Sigmoid colon (tissue), 4 donors: ENCODE results near the gene FGF14.

Experiments
- EP300 ChIP-seq, 4 donors: sonication (generic); formaldehyde crosslinking; IDR thresholded peaks; one replicate each; pipeline ENCODE4 v1.6.1; 2017; ENCODE audit warnings: antibody characterized with exemption in 4 of 4
- POLR2A ChIP-seq, 2 donors: fragments of 450-650 bp; IDR thresholded peaks; one replicate each; pipeline ENCODE4 v1.6.1; 2016; ENCODE audit warnings: antibody characterized with exemption in 2 of 2, mild to moderate bottlenecking in 2 of 2, moderate library complexity in 2 of 2
- TF ChIP-seq, protein P1 (sequence below), 4 experiments: fragments of 450-650 bp in 3 of 4; fragments of 200-600 bp in 1 of 4; IDR thresholded peaks; one replicate each; pipeline ENCODE4 v1.5.1; 2016 to 2019; ENCODE audit warnings: antibody characterized with exemption in 4 of 4, mild to moderate bottlenecking in 3 of 4, moderate library complexity in 2 of 4

DNA sequence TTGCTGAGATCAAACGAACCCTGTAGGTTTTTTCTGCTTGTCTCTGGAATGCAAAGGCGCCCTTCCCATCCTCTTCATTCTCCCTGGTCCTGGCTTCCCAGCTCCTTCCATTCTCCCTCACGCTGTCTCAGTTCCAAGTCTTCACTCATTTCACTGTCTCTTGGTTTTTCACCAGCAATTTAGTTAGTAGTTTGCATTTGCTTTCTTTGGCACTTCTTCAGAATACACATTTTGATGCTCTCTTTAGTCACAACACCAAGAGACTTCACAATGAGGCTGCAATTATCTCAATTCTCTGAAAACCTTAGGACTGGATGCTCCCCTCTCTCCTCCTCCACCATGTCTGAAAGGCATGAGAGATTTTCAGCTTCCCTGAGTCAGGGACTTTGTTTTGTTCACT, 470.7 kb downstream of the FGF14 start:
- TF ChIP-seq, protein P1, sequence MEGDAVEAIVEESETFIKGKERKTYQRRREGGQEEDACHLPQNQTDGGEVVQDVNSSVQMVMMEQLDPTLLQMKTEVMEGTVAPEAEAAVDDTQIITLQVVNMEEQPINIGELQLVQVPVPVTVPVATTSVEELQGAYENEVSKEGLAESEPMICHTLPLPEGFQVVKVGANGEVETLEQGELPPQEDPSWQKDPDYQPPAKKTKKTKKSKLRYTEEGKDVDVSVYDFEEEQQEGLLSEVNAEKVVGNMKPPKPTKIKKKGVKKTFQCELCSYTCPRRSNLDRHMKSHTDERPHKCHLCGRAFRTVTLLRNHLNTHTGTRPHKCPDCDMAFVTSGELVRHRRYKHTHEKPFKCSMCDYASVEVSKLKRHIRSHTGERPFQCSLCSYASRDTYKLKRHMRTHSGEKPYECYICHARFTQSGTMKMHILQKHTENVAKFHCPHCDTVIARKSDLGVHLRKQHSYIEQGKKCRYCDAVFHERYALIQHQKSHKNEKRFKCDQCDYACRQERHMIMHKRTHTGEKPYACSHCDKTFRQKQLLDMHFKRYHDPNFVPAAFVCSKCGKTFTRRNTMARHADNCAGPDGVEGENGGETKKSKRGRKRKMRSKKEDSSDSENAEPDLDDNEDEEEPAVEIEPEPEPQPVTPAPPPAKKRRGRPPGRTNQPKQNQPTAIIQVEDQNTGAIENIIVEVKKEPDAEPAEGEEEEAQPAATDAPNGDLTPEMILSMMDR (IDR thresholded peaks at IDR 0.05): no peak
- TF ChIP-seq POLR2A (IDR thresholded peaks at IDR 0.05) (no peak), EP300 (IDR thresholded peaks at IDR 0.05) (no peak)
